SK-N-MC (cell line): ENCODE results near the gene CYTH3.

Experiments used
- FOXP2 ChIP-seq: optimal IDR thresholded peaks from 2 replicates; pipeline ENCODE3; 2011; ENCODE audit warnings: mild to moderate bottlenecking, moderate library complexity; ENCODE audit not compliant: insufficient read depth; ENCODE audit errors: extremely low read length, control extremely low read depth
- POLR2AphosphoS5 ChIP-seq: IDR thresholded peaks from 2 replicates; pipeline ENCODE4 v1.6.1; 2012; ENCODE audit warnings: mild to moderate bottlenecking, low read depth, low read length, borderline replicate concordance

DNA sequence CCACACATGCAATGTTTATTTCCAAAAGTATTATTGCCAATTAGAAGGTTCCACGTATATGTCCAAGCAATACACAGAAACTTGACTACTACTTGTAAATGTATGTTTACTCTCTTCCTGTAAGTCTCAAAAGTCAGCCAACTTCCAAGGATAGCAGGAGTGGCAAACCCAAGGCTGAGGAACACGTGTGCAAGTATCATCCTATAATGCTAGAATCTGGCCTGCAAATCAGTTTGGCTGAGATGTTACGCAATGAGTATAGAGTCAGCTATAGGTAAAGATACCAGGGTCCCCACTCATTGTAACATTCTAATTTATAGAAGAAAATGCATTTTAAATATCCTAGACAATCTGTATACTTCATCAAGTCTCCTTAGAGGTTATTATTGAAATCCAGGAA, 34.7 kb downstream of the CYTH3 start:
- TF ChIP-seq POLR2AphosphoS5 (no peak), FOXP2 (no peak)
